ENCODE measurements around the gene FAT4.

Gene FAT4

DNA sequence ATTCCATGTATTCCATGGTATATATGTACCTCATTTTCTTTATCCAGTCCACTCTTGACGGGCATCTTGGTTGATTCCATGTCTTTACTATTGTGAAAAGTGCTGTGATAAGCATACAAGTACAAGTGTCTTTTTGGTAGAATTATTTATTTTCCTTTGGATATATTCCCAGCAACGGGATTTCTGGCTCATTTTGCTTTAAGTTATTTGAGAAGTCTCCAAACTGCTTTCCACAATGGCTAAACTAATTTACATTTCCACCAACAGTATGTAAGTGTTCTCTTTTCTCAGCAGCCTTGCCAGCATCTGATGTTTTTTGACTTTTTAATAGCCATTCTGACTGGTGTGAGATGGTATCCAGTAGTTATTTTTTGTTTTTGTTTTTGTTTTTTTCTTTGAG, 17.6 kb upstream of the FAT4 start:
- Histone ChIP-seq H3K9ac (ENCODE audit: low read length) (no peak overlapping the region), H3K4me3 (ENCODE audit: low read length) (no peak overlapping the region), H3K4ac (ENCODE audit: low read depth, low read length) (no peak overlapping the region), H3K56ac (ENCODE audit: low read length) (no peak overlapping the region), H4K8ac (ENCODE audit: low read depth, low read length) (no peak overlapping the region), H3K79me1 (ENCODE audit: low read length) (no peaks in the 10 kb centered on the region), H3K27ac (ENCODE audit: low read depth, low read length) (no peak overlapping the region), H3K18ac (ENCODE audit: low read length) (no peak overlapping the region), H3K27me3 (ENCODE audit: insufficient read depth, low read length, poor library complexity) (no peaks in the 10 kb centered on the region), H2BK120ac (ENCODE audit: low read depth, low read length) (no peak overlapping the region), H2BK15ac (replicated peaks; ENCODE audit: low read depth) (no peak overlapping the region), H2BK5ac (ENCODE audit: low read length) (no peak overlapping the region), H3K36me3 (ENCODE audit: control insufficient read depth, insufficient read depth, low read length) (no peaks in the 10 kb centered on the region), H4K5ac (ENCODE audit: low read length) (no peak overlapping the region), H3K4me1 (ENCODE audit: control insufficient read depth, low read depth, low read length) (no peaks in the 10 kb centered on the region), H2AK5ac (ENCODE audit: low read length) (no peak overlapping the region), H3K23ac (ENCODE audit: low read length) (no peak overlapping the region), H3K4me2 (ENCODE audit: low read length) (no peak overlapping the region), H3K79me2 (ENCODE audit: control insufficient read depth, insufficient read depth, low read length) (no peaks in the 10 kb centered on the region)
- no peak for DNase-seq
- no CpG with 5 or more reads among the region's 2 CpGs for WGBS (ENCODE audit: extremely low coverage, insufficient coverage, low lambda C conversion rate)

DNA sequence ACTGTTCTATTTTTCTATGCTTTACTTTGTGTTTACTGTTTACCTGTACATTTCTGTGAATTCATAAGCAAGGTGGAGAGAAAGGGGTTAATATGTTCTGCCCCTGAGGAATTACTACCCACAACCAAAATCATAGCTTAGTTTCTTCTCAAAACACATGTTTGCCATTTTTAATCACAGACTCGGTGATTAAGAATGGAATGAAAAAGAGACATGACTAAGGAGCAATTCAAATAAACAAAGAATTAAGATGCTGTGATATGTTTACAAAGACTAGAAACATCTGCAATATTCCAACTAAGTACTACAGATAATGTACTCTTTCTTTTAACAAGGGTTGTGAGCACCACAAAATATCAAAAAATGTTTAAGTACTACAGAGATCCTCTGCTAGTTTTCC, 11.7 kb upstream of the FAT4 start:
- no peak overlapping the region for H3K4ac ChIP-seq (ENCODE audit: low read depth, low read length)
- H3K56ac ChIP-seq (ENCODE audit: low read length), result no peak overlapping the region
- H3K9ac ChIP-seq (ENCODE audit: low read length), result no peak overlapping the region
- H3K4me1 ChIP-seq (ENCODE audit: control insufficient read depth, low read depth, low read length), result no peaks in the 10 kb centered on the region
- no peak overlapping the region for H3K4me2 ChIP-seq (ENCODE audit: low read length)
- H2BK5ac ChIP-seq (ENCODE audit: low read length), result no peak overlapping the region
- H3K23ac ChIP-seq (ENCODE audit: low read length), result no peak overlapping the region
- H3K27ac ChIP-seq (ENCODE audit: low read depth, low read length), result no peak overlapping the region
- no peak overlapping the region for H4K8ac ChIP-seq (ENCODE audit: low read depth, low read length)
- no peak overlapping the region for H3K4me3 ChIP-seq (ENCODE audit: low read length)
- H3K79me2 ChIP-seq (ENCODE audit: control insufficient read depth, insufficient read depth, low read length), result no peaks in the 10 kb centered on the region
- no peaks in the 10 kb centered on the region for H3K36me3 ChIP-seq (ENCODE audit: control insufficient read depth, insufficient read depth, low read length)
- WGBS (ENCODE audit: extremely low coverage, insufficient coverage, low lambda C conversion rate), result no CpG with 5 or more reads among the region's 1 CpG
- H3K27me3 ChIP-seq (ENCODE audit: insufficient read depth, low read length, poor library complexity), result no peaks in the 10 kb centered on the region
- H3K79me1 ChIP-seq (ENCODE audit: low read length), result no peaks in the 10 kb centered on the region
- no peak overlapping the region for H3K18ac ChIP-seq (ENCODE audit: low read length)
- no peak for DNase-seq
- no peak overlapping the region for H2AK5ac ChIP-seq (ENCODE audit: low read length)
- H4K5ac ChIP-seq (ENCODE audit: low read length), result no peak overlapping the region
- H2BK120ac ChIP-seq (ENCODE audit: low read depth, low read length), result no peak overlapping the region
- no peak overlapping the region for H2BK15ac ChIP-seq (replicated peaks; ENCODE audit: low read depth)

DNA sequence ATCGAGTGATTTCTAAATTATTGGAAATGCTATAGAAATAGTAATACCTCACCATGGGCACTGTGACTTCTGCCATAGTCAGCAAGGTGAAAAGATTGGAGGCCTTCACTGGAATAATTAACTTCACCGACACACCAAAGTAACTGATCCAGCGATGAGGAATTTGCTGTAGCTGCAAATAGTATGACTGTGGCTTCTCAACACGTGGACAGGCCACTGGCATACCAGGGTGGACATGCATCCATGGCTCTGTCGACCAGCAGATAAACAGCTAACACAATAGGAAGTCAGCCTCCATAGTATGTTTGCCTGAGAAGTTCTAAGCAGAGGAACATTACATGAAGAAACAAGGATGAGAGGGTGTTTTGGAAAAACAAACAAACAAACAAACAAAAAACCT, 10.9 kb upstream of the FAT4 start:
- WGBS (ENCODE audit: extremely low coverage, insufficient coverage, low lambda C conversion rate), result no CpG with 5 or more reads among the region's 5 CpGs
- Histone ChIP-seq H3K4me3 (ENCODE audit: low read length) (no peak overlapping the region), H3K4me1 (ENCODE audit: control insufficient read depth, low read depth, low read length) (no peaks in the 10 kb centered on the region), H3K4me2 (ENCODE audit: low read length) (no peak overlapping the region), H3K36me3 (ENCODE audit: control insufficient read depth, insufficient read depth, low read length) (no peaks in the 10 kb centered on the region), H3K79me1 (ENCODE audit: low read length) (no peaks in the 10 kb centered on the region), H2AK5ac (ENCODE audit: low read length) (no peak overlapping the region), H3K27me3 (ENCODE audit: insufficient read depth, low read length, poor library complexity) (no peaks in the 10 kb centered on the region), H2BK5ac (ENCODE audit: low read length) (no peak overlapping the region), H4K8ac (ENCODE audit: low read depth, low read length) (no peak overlapping the region), H3K27ac (ENCODE audit: low read depth, low read length) (no peak overlapping the region), H4K5ac (ENCODE audit: low read length) (no peak overlapping the region), H2BK15ac (replicated peaks; ENCODE audit: low read depth) (no peak overlapping the region), H3K56ac (ENCODE audit: low read length) (no peak overlapping the region), H3K9ac (ENCODE audit: low read length) (no peak overlapping the region), H3K18ac (ENCODE audit: low read length) (no peak overlapping the region), H3K79me2 (ENCODE audit: control insufficient read depth, insufficient read depth, low read length) (no peaks in the 10 kb centered on the region), H3K23ac (ENCODE audit: low read length) (no peak overlapping the region), H3K4ac (ENCODE audit: low read depth, low read length) (no peak overlapping the region), H2BK120ac (ENCODE audit: low read depth, low read length) (no peak overlapping the region)
- DNase-seq, result no peak

DNA sequence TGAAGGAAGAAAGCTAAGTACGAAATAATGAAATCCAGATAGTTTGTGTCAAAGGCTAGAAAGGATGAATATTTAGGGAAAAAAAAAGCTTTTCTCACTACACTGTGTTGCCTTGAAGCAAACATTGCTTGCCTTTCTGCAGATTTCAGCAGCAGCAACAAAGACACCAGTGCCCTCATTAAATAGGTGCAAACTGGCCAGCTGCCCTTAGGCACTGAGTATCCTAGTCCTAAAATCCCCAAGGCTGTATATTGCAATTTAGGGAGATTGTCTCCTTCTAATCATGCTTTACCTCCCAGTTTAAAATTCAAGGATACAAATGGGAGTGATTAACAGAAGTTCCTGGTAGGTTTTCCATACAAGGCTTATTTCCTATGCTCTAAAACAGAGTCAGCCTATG, 8.6 kb upstream of the FAT4 start:
- Histone ChIP-seq H3K23ac (ENCODE audit: low read length) (no peak overlapping the region), H3K27ac (ENCODE audit: low read depth, low read length) (no peak overlapping the region), H3K4me1 (ENCODE audit: control insufficient read depth, low read depth, low read length) (no peaks in the 10 kb centered on the region), H4K8ac (ENCODE audit: low read depth, low read length) (no peak overlapping the region), H3K79me2 (ENCODE audit: control insufficient read depth, insufficient read depth, low read length) (no peaks in the 10 kb centered on the region), H3K4ac (ENCODE audit: low read depth, low read length) (no peak overlapping the region), H3K36me3 (ENCODE audit: control insufficient read depth, insufficient read depth, low read length) (no peaks in the 10 kb centered on the region), H2AK5ac (ENCODE audit: low read length) (no peak overlapping the region), H3K79me1 (ENCODE audit: low read length) (no peaks in the 10 kb centered on the region), H3K18ac (ENCODE audit: low read length) (no peak overlapping the region), H3K4me2 (ENCODE audit: low read length) (no peak overlapping the region), H2BK15ac (replicated peaks; ENCODE audit: low read depth) (no peak overlapping the region), H2BK120ac (ENCODE audit: low read depth, low read length) (no peak overlapping the region), H3K56ac (ENCODE audit: low read length) (no peak overlapping the region), H4K5ac (ENCODE audit: low read length) (no peak overlapping the region), H3K27me3 (ENCODE audit: insufficient read depth, low read length, poor library complexity) (no peaks in the 10 kb centered on the region), H3K4me3 (ENCODE audit: low read length) (no peak overlapping the region), H3K9ac (ENCODE audit: low read length) (no peak overlapping the region), H2BK5ac (ENCODE audit: low read length) (no peak overlapping the region)
- DNase-seq, result peak; percentile 30
- 100% methylated on average over 1 of the region's 1 CpG for WGBS (ENCODE audit: extremely low coverage, insufficient coverage, low lambda C conversion rate)

DNA sequence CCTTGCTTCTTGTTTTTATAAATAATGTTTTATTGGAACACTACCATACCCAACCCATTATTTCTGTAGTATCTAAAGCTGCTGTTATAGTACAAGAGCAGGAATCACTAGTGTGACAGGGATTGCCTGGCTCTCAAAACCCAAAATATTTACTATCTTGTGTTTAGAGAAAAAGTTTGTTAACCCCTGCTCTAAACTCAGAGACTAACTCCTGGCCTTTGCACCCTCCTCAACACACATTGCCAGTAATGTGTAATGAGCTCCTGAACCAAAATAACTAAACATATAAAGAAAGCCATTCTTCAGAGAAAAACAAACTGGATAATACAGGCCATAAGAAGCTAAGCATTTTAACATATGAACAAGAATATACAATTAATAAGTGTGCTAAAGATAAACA, 8.2 kb upstream of the FAT4 start:
- H3K4ac ChIP-seq (ENCODE audit: low read depth, low read length), result no peak overlapping the region
- no peaks in the 10 kb centered on the region for H3K27me3 ChIP-seq (ENCODE audit: insufficient read depth, low read length, poor library complexity)
- no peak overlapping the region for H4K5ac ChIP-seq (ENCODE audit: low read length)
- no peaks in the 10 kb centered on the region for H3K36me3 ChIP-seq (ENCODE audit: control insufficient read depth, insufficient read depth, low read length)
- no peaks in the 10 kb centered on the region for H3K79me1 ChIP-seq (ENCODE audit: low read length)
- H3K4me1 ChIP-seq (ENCODE audit: control insufficient read depth, low read depth, low read length), result no peaks in the 10 kb centered on the region
- H3K23ac ChIP-seq (ENCODE audit: low read length), result no peak overlapping the region
- no peak overlapping the region for H3K18ac ChIP-seq (ENCODE audit: low read length)
- no peak overlapping the region for H2AK5ac ChIP-seq (ENCODE audit: low read length)
- H3K79me2 ChIP-seq (ENCODE audit: control insufficient read depth, insufficient read depth, low read length), result no peaks in the 10 kb centered on the region
- no peak overlapping the region for H3K56ac ChIP-seq (ENCODE audit: low read length)
- H3K4me3 ChIP-seq (ENCODE audit: low read length), result no peak overlapping the region
- H3K4me2 ChIP-seq (ENCODE audit: low read length), result no peak overlapping the region
- H4K8ac ChIP-seq (ENCODE audit: low read depth, low read length), result peak overlapping the region; percentile 56
- H3K9ac ChIP-seq (ENCODE audit: low read length), result no peak overlapping the region
- H3K27ac ChIP-seq (ENCODE audit: low read depth, low read length), result no peak overlapping the region
- no peak overlapping the region for H2BK120ac ChIP-seq (ENCODE audit: low read depth, low read length)
- no peak overlapping the region for H2BK15ac ChIP-seq (replicated peaks; ENCODE audit: low read depth)
- no peak overlapping the region for H2BK5ac ChIP-seq (ENCODE audit: low read length)
- no peak for DNase-seq

DNA sequence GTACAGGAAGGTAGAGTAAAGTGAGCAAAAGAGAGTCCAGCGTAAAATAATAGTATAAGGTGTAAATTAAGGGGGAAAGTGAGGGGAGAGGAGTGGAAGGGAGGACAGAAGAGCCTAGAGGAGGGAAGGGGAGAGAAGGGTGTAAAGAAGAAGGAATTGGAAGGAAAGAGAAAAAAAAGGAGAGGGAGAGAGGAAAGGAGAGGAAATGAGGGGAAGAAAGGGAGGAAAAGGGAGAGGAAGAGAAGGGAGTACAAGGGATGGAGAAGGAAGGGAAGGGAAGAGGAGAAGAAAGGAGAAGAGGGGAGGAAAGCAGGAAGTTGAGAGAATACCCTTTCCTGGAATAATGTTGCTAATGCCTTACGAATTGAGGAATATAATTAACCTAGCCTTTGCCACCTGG, 3.3 kb upstream of the FAT4 start:
- no peaks in the 10 kb centered on the region for H3K79me2 ChIP-seq (ENCODE audit: control insufficient read depth, insufficient read depth, low read length)
- H3K36me3 ChIP-seq (ENCODE audit: control insufficient read depth, insufficient read depth, low read length), result no peaks in the 10 kb centered on the region
- H2AK5ac ChIP-seq (ENCODE audit: low read length), result no peak overlapping the region
- H2BK15ac ChIP-seq (replicated peaks; ENCODE audit: low read depth), result no peak overlapping the region
- H3K18ac ChIP-seq (ENCODE audit: low read length), result no peak overlapping the region
- H4K8ac ChIP-seq (ENCODE audit: low read depth, low read length), result no peak overlapping the region
- H2BK120ac ChIP-seq (ENCODE audit: low read depth, low read length), result no peak overlapping the region
- H2BK5ac ChIP-seq (ENCODE audit: low read length), result no peak overlapping the region
- H3K79me1 ChIP-seq (ENCODE audit: low read length), result no peaks in the 10 kb centered on the region
- H3K9ac ChIP-seq (ENCODE audit: low read length), result no peak overlapping the region
- H3K27ac ChIP-seq (ENCODE audit: low read depth, low read length), result no peak overlapping the region
- H4K5ac ChIP-seq (ENCODE audit: low read length), result no peak overlapping the region
- 100% methylated on average over 1 of the region's 2 CpGs for WGBS (ENCODE audit: extremely low coverage, insufficient coverage, low lambda C conversion rate)
- H3K4me2 ChIP-seq (ENCODE audit: low read length), result no peak overlapping the region
- no peak overlapping the region for H3K23ac ChIP-seq (ENCODE audit: low read length)
- peaks cover 4% of the 10 kb centered on the region for H3K4me1 ChIP-seq (ENCODE audit: control insufficient read depth, low read depth, low read length)
- H3K4ac ChIP-seq (ENCODE audit: low read depth, low read length), result no peak overlapping the region
- DNase-seq, result no peak
- H3K4me3 ChIP-seq (ENCODE audit: low read length), result no peak overlapping the region
- no peaks in the 10 kb centered on the region for H3K27me3 ChIP-seq (ENCODE audit: insufficient read depth, low read length, poor library complexity)
- H3K56ac ChIP-seq (ENCODE audit: low read length), result no peak overlapping the region

All from mesendoderm (in vitro differentiated cells).